Activated gamma-delta T cell treated with anti-CD3 and anti-CD28 coated beads, Interleukin-2, amount 50 U/mL, for 16 hours (primary cell): ENCODE measurements around the gene CCDC192.
"Not testable (repeated sequence)": the region's sequence is repeated elsewhere in the genome, so short reads cannot be mapped to it uniquely, and the experiment has no call there.

Experiments used
- DNase-seq: peaks from one replicate; pipeline ENCODE4 v3.0.0-alpha.2; 2020; ENCODE audit warnings: low read depth

Gene CCDC192

GRCh38 chr5:127766676-127767335 is 63.6 kb downstream of the CCDC192 start:
- DNase-seq: no peak

GRCh38 chr5:127769386-127769785 is 66.2 kb downstream of the CCDC192 start:
- DNase-seq: no peak

- DNase-seq: no peak
Observed at GRCh38 chr5:127770272-127770671, 67.1 kb downstream of the CCDC192 start.

- no peak for DNase-seq
Observed at GRCh38 chr5:127772531-127772930, 69.3 kb downstream of the CCDC192 start.

GRCh38 chr5:127774221-127774620 is 71.0 kb downstream of the CCDC192 start:
- DNase-seq: no peak

GRCh38 chr5:127776477-127776876 is 73.3 kb downstream of the CCDC192 start:
- DNase-seq: no peak

- no peak for DNase-seq
Observed at GRCh38 chr5:127777957-127778356, 74.8 kb downstream of the CCDC192 start.

GRCh38 chr5:127782450-127782849 is 79.3 kb downstream of the CCDC192 start:
- DNase-seq: not testable (repeated sequence)

GRCh38 chr5:127785098-127785927 is 82.1 kb downstream of the CCDC192 start:
- DNase-seq: no peak

GRCh38 chr5:127791439-127791838 is 88.2 kb downstream of the CCDC192 start:
- DNase-seq: no peak

GRCh38 chr5:127791908-127792307 is 88.7 kb downstream of the CCDC192 start:
- not testable (repeated sequence) for DNase-seq

- no peak for DNase-seq
Observed at GRCh38 chr5:127793052-127793451, 89.9 kb downstream of the CCDC192 start.

GRCh38 chr5:127793879-127794278 is 90.7 kb downstream of the CCDC192 start:
- no peak for DNase-seq

GRCh38 chr5:127796211-127796610 is 93.0 kb downstream of the CCDC192 start:
- DNase-seq: no peak

GRCh38 chr5:127799293-127799905 is 96.2 kb downstream of the CCDC192 start:
- DNase-seq: no peak

- DNase-seq: no peak
Observed at GRCh38 chr5:127801751-127802476, 98.7 kb downstream of the CCDC192 start.

- DNase-seq: no peak
Observed at GRCh38 chr5:127802477-127802865, 99.3 kb downstream of the CCDC192 start.

- DNase-seq: no peak
Observed at GRCh38 chr5:127804886-127805426, 101.8 kb downstream of the CCDC192 start.

- no peak for DNase-seq
Observed at GRCh38 chr5:127805448-127805847, 102.3 kb downstream of the CCDC192 start.

GRCh38 chr5:127806776-127807175 is 103.6 kb downstream of the CCDC192 start:
- DNase-seq: no peak

GRCh38 chr5:127809533-127809932 is 106.3 kb downstream of the CCDC192 start:
- no peak for DNase-seq

- no peak for DNase-seq
Observed at GRCh38 chr5:127810017-127810416, 106.8 kb downstream of the CCDC192 start.
